ENCODE measurements around the gene CDC26.

Gene CDC26

GRCh38 chr9:113275157-113276131 is at the start of gene CDC26, which contains the start of gene PRPF4:
Gene CDC26, minus strand, starts transcription at chr9:113275572. Its CDS starts 3,065 bp downstream, at chr9:113272507.
Gene PRPF4, plus strand, starts transcription at chr9:113275658. Its CDS starts 86 bp downstream, at chr9:113275744.
- Mint-ChIP-seq H3K9me3 (no peaks in the 10 kb centered on the region), H3K4me1 (peaks cover 43% of the 10 kb centered on the region), H3K27me3 (no peaks in the 10 kb centered on the region), H3K4me3 (no peak within 1 kb of the TSS), H3K27ac (no peak within 1 kb of the TSS), H3K36me3 (peaks cover 20% of the 10 kb centered on the region)

DNA sequence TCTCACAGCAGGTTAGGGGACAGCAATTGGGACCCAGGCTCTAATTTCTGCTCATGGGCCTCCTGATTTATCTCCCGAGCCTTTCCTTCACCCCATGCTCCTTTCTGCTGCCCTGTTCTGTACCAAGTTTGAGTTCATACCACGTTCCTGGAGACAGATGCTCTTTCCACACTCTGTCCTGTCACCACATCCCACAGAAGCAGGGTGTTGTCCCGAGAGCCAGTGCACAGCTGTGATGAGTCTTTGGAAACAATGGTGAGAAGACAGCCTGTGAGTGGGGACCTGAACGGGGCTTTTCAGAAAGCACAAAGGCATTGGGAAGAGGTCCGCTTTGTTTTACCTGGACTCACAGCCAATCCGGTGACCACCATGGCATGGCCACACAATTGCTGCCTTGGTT is 47.3 kb upstream of the CDC26 start:
- no peaks in the 10 kb centered on the region for H3K9me3 Mint-ChIP-seq

GRCh38 chr9:113320051-113320450 is 44.7 kb upstream of the CDC26 start:
- Mint-ChIP-seq H3K36me3 (no peaks in the 10 kb centered on the region), H3K27me3 (no peaks in the 10 kb centered on the region), H3K4me3 (no peak overlapping the region), H3K4me1 (no peaks in the 10 kb centered on the region), H3K9me3 (no peaks in the 10 kb centered on the region), H3K27ac (no peak overlapping the region)

More for the DNA sequence above, 47.3 kb upstream of the CDC26 start:
- H3K27ac Mint-ChIP-seq: no peak overlapping the region
- no peaks in the 10 kb centered on the region for H3K36me3 Mint-ChIP-seq
- no peaks in the 10 kb centered on the region for H3K4me1 Mint-ChIP-seq
- no peak overlapping the region for H3K4me3 Mint-ChIP-seq
- H3K27me3 Mint-ChIP-seq: no peaks in the 10 kb centered on the region

DNA sequence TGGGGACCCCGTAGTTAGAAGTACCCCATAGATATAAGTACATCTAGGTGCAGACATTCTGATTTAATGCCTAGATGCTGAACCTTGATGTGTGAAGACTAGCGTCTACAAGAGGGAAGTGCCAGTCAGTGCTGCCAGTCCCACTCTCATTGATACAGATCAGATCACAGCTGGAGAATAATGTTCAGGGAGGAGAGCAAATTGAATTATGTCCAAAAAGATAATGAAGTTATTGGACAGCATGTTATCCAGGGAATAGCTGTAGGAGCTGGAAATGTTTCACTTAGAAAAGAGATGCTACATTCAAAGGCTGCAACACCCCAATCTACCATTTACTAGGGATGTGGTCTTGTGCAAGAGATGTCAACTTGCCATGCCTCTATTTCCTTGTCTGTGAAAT is 43.7 kb upstream of the CDC26 start:
- Mint-ChIP-seq H3K27ac (no peak overlapping the region), H3K4me3 (no peak overlapping the region), H3K27me3 (no peaks in the 10 kb centered on the region), H3K36me3 (no peaks in the 10 kb centered on the region), H3K9me3 (no peaks in the 10 kb centered on the region), H3K4me1 (no peaks in the 10 kb centered on the region)

- Mint-ChIP-seq H3K9me3 (no peaks in the 10 kb centered on the region), H3K4me1 (no peaks in the 10 kb centered on the region), H3K36me3 (no peaks in the 10 kb centered on the region), H3K27me3 (no peaks in the 10 kb centered on the region), H3K4me3 (no peak overlapping the region), H3K27ac (no peak overlapping the region)
Measured at GRCh38 chr9:113317777-113318176, 42.4 kb upstream of the CDC26 start.

DNA sequence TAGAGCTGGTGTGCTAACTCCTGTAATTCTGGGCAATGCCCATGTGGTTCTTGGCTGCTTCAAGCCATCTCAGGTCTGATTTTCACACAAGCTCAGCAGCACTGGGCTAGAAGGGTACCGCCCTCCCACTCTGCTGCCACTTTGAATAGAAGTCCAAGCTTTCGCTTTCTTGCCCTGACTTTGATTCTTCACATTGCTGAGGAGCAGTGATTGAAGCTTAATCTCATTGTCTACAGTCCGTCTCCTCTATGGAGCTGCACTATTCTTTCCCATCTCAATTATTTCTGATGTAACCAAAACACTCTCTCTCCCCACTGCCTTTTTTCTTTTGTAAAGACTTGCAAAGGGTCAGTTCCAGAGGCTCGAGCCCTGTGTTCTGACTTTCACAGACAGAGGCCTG is 40.7 kb upstream of the CDC26 start:
- Mint-ChIP-seq H3K27ac (no peak overlapping the region), H3K4me3 (no peak overlapping the region), H3K4me1 (no peaks in the 10 kb centered on the region), H3K36me3 (no peaks in the 10 kb centered on the region), H3K27me3 (no peaks in the 10 kb centered on the region), H3K9me3 (no peaks in the 10 kb centered on the region)

- no peaks in the 10 kb centered on the region for H3K4me1 Mint-ChIP-seq
- H3K4me3 Mint-ChIP-seq: no peak overlapping the region
- H3K27me3 Mint-ChIP-seq: no peaks in the 10 kb centered on the region
- no peaks in the 10 kb centered on the region for H3K9me3 Mint-ChIP-seq
- H3K27ac Mint-ChIP-seq: no peak overlapping the region
- no peaks in the 10 kb centered on the region for H3K36me3 Mint-ChIP-seq
Measured at GRCh38 chr9:113315231-113315630, 39.9 kb upstream of the CDC26 start.

DNA sequence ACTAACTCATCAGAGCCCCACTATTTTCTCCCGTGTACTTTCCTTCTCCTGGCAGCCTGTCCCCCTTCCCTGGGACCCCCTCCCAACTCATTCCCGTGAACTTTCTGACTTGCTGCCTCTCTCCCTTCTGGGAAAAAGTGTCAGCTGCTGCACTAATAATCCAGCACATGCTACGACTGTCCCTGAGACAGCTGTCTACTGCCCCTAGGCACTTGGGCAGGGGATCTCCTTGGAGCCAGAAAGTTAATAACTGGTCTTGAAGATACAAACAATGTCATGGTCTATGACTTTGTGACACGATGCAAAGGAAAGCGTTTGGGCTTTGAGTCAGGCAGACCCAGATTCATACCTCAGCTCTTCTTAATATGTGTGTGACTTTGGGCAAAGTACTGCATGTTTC is 37.9 kb upstream of the CDC26 start:
- Mint-ChIP-seq H3K27ac (no peak overlapping the region), H3K4me3 (no peak overlapping the region), H3K36me3 (no peaks in the 10 kb centered on the region), H3K4me1 (no peaks in the 10 kb centered on the region), H3K9me3 (no peaks in the 10 kb centered on the region), H3K27me3 (no peaks in the 10 kb centered on the region)

DNA sequence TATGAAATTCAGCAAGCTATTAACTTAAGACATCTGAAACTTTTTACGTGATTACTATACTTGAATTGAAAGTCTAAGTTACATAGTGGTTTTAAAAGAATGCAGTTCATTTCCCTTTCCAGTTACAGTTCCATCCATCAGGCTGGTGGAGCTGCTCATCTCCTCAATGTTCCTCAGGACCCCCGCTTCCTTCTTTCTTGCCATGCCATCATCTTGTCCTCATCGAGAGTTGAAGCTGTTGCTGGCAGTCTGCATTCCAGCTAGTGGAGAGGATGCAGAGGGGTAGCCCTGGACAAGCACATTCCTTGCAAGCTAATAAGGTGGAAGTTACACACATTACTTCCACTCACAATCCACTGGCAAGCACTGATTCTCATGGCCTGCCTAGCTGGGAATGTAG is 36.6 kb upstream of the CDC26 start:
- no peak overlapping the region for H3K27ac Mint-ChIP-seq
- H3K4me3 Mint-ChIP-seq: no peak overlapping the region
- no peaks in the 10 kb centered on the region for H3K9me3 Mint-ChIP-seq
- H3K4me1 Mint-ChIP-seq: no peaks in the 10 kb centered on the region
- H3K36me3 Mint-ChIP-seq: no peaks in the 10 kb centered on the region
- no peaks in the 10 kb centered on the region for H3K27me3 Mint-ChIP-seq

- Mint-ChIP-seq H3K9me3 (no peaks in the 10 kb centered on the region), H3K27me3 (peaks cover under 1% of the 10 kb centered on the region), H3K4me3 (no peak overlapping the region), H3K4me1 (no peaks in the 10 kb centered on the region), H3K27ac (no peak overlapping the region), H3K36me3 (no peaks in the 10 kb centered on the region)
Measured at GRCh38 chr9:113310538-113310937, 35.2 kb upstream of the CDC26 start.

- H3K4me1 Mint-ChIP-seq: no peaks in the 10 kb centered on the region
- no peak overlapping the region for H3K4me3 Mint-ChIP-seq
- H3K36me3 Mint-ChIP-seq: no peaks in the 10 kb centered on the region
- peaks cover 2% of the 10 kb centered on the region for H3K27me3 Mint-ChIP-seq
- H3K27ac Mint-ChIP-seq: no peak overlapping the region
- no peaks in the 10 kb centered on the region for H3K9me3 Mint-ChIP-seq
Measured at GRCh38 chr9:113309204-113309813, 33.9 kb upstream of the CDC26 start.

GRCh38 chr9:113307396-113307975 is 32.1 kb upstream of the CDC26 start:
- no peak overlapping the region for H3K27ac Mint-ChIP-seq
- no peaks in the 10 kb centered on the region for H3K36me3 Mint-ChIP-seq
- H3K9me3 Mint-ChIP-seq: no peaks in the 10 kb centered on the region
- peaks cover 2% of the 10 kb centered on the region for H3K27me3 Mint-ChIP-seq
- H3K4me3 Mint-ChIP-seq: no peak overlapping the region
- no peaks in the 10 kb centered on the region for H3K4me1 Mint-ChIP-seq

DNA sequence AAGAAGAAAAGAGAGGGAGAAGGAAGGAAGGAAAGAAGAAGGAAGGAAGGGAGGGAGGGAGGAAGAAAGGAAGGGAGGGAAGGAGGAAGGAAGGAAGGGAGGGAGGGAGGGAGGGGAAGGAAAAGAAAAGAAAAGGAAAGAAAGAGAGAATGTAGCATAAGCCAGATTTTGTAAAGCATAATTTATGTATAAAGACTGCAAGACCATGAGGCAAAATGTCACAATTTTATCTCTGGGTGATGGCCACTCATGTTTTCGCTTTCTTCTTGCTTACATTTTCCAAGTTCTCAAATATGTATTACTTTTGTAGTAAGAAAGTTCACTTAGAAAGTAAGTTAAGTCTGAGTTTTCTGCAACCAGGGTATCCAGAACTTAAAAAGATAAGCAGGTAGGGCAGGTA is 31.2 kb upstream of the CDC26 start:
- Mint-ChIP-seq H3K36me3 (no peaks in the 10 kb centered on the region), H3K4me3 (no peak overlapping the region), H3K27ac (no peak overlapping the region), H3K9me3 (no peaks in the 10 kb centered on the region), H3K27me3 (peaks cover 2% of the 10 kb centered on the region), H3K4me1 (no peaks in the 10 kb centered on the region)

DNA sequence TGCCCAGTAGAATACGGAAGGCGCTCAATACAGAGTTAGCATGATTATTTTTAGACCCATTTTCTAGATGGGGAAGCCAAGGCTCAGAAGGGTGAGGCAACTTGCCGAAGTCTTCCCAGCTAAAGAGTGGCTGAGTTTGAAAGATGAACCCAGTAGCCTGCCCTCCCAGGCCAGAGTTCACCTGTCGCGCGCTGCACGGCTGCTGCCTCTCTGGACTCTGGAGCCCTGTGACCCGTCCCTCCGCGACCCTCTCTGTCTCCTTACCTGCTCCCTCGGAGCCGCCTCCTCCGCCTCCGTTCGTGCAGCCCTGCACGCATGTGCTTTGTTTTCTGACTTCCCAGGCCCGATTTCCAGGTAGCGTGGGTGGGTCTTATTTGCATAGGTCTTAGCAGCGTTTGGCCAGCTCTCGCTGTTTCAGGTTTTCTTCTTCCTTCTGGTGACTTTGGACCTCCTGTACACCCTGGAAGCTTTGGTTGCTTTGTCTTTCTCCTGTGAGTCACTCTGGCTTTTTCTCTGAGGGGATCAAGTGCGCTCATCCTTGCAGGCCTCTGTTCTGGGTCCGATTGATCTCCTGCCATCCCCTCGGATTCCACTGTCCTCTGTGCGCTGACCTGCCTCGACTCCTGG is 27.5 kb upstream of the CDC26 start, which contains the start of gene RNF183:
Gene RNF183 (minus strand): TSS at position 585 of the 627 bp plus-strand sequence. CDS start 5,192 bp downstream, outside the sequence.
- Mint-ChIP-seq H3K9me3 (no peaks in the 10 kb centered on the region), H3K4me3 (no peak within 1 kb of the TSS), H3K27ac (no peak within 1 kb of the TSS), H3K4me1 (no peaks in the 10 kb centered on the region), H3K27me3 (peaks cover 2% of the 10 kb centered on the region), H3K36me3 (no peaks in the 10 kb centered on the region)

- no peaks in the 10 kb centered on the region for H3K4me1 Mint-ChIP-seq
- H3K4me3 Mint-ChIP-seq: no peak overlapping the region
- peaks cover 2% of the 10 kb centered on the region for H3K27me3 Mint-ChIP-seq
- H3K9me3 Mint-ChIP-seq: no peaks in the 10 kb centered on the region
- H3K36me3 Mint-ChIP-seq: no peaks in the 10 kb centered on the region
- no peak overlapping the region for H3K27ac Mint-ChIP-seq
Measured at GRCh38 chr9:113301548-113301947, 26.2 kb upstream of the CDC26 start.

Measured in activated naive CD4-positive, alpha-beta T cell treated with anti-CD3 and anti-CD28 coated beads, Interleukin-2, amount 50 U/mL, for 24 hours (primary cell).